Loucy (cell line): ENCODE results near the gene LOXHD1.

Experiments used
- H2AFZ ChIP-seq: fragments of 200-600 bp; sonication (generic); 2 replicates; pipeline ENCODE4 v1.6.0; 2016; ENCODE audit warnings: antibody characterized with exemption, mild to moderate bottlenecking, low read length, moderate library complexity
- H3F3A ChIP-seq: fragments of 200-600 bp; 2 replicates; pipeline ENCODE4 v1.6.0; 2016; ENCODE audit warnings: antibody characterized with exemption, low read depth, mild to moderate bottlenecking
- H3K27me3 ChIP-seq: fragments of 200-600 bp; sonication (generic); 2 replicates; pipeline ENCODE4 v1.6.1; 2014; ENCODE audit warnings: low read length, mild to moderate bottlenecking; ENCODE audit not compliant: insufficient read depth, poor library complexity, severe bottlenecking
- H3K36me3 ChIP-seq: fragments of 200-600 bp; sonication (generic); 2 replicates; pipeline ENCODE4 v1.6.1; 2016; ENCODE audit warnings: low read length; ENCODE audit not compliant: insufficient read depth
- H3K4me1 ChIP-seq: fragments of 200-600 bp; sonication (generic); 2 replicates; pipeline ENCODE4 v1.5.1; 2014; ENCODE audit warnings: low read length, mild to moderate bottlenecking; ENCODE audit not compliant: insufficient read depth, poor library complexity, severe bottlenecking
- H3K4me2 ChIP-seq: fragments of 200-600 bp; sonication (generic); 2 replicates; pipeline ENCODE4 v1.6.0; 2014; ENCODE audit warnings: antibody characterized with exemption, low read length, low read depth, mild to moderate bottlenecking; ENCODE audit not compliant: poor library complexity, severe bottlenecking
- H3K4me3 ChIP-seq: fragments of 200-600 bp; sonication (generic); 2 replicates; pipeline ENCODE4 v1.5.1; 2014; ENCODE audit warnings: low read length, mild to moderate bottlenecking, mixed read lengths; ENCODE audit not compliant: poor library complexity, severe bottlenecking
- H3K79me2 ChIP-seq: fragments of 200-600 bp; sonication (generic); 2 replicates; pipeline ENCODE4 v1.6.1; 2014; ENCODE audit warnings: low read length; ENCODE audit not compliant: insufficient read depth
- H3K9ac ChIP-seq: fragments of 200-600 bp; sonication (generic); 2 replicates; pipeline ENCODE4 v1.6.0; 2014; ENCODE audit warnings: mild to moderate bottlenecking, low read depth, low read length, moderate library complexity; ENCODE audit not compliant: poor library complexity, severe bottlenecking
- H3K9me2 ChIP-seq: fragments of 200-600 bp; sonication (generic); replicated peaks from 2 replicates; pipeline ENCODE4 v1.6.1; 2016; ENCODE audit warnings: low read depth, low read length, mixed read lengths
- H3K9me3 ChIP-seq: fragments of 200-600 bp; sonication (generic); 2 replicates; pipeline ENCODE4 v1.6.1; 2014; ENCODE audit warnings: mild to moderate bottlenecking, antibody characterized with exemption, low read length, low read depth; ENCODE audit not compliant: insufficient read depth
- H4K20me1 ChIP-seq: fragments of 200-600 bp; sonication (generic); 2 replicates; pipeline ENCODE4 v1.6.0; 2014; ENCODE audit warnings: antibody characterized with exemption, low read length, mild to moderate bottlenecking; ENCODE audit not compliant: insufficient read depth, poor library complexity, severe bottlenecking
- EZH2phosphoT487 ChIP-seq: fragments of 200-600 bp; IDR thresholded peaks from 2 replicates; pipeline ENCODE4 v1.6.1; 2018; ENCODE audit warnings: antibody characterized with exemption, mild to moderate bottlenecking, moderate library complexity, borderline replicate concordance
- TF ChIP-seq, protein P1 (sequence below): fragments of 200-600 bp; sonication (generic); conservative IDR thresholded peaks from 2 replicates; pipeline ENCODE4 v1.5.1; 2014; ENCODE audit warnings: mild to moderate bottlenecking, antibody characterized with exemption, low read length

The LOXHD1 gene

DNA sequence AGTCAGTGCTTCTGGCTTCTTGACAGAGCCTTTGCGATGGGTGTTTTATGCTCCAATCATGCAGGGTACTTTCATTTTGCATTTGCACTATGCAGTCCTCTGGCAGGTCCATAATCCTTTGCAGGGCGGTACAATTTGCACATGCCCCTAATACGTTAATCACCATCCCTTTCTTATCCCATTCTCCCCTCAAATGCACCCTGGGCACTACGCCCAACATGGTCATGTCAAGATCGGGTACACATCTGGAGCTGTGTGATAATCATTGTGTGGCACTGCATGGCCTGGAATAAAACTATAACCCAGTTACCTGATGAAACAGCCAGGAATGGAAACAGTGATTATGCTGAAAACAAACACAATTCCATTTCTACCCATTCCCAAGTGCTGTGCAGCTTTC lies 27.7 kb downstream of the LOXHD1 start:
- H3F3A ChIP-seq: no peaks in the 10 kb centered on the region
- no peak overlapping the region for H3K4me3 ChIP-seq
- H3K9me2 ChIP-seq: no peaks in the 10 kb centered on the region
- H3K4me1 ChIP-seq: peaks cover 3% of the 10 kb centered on the region
- no peak overlapping the region for H3K4me2 ChIP-seq
- H3K36me3 ChIP-seq: no peaks in the 10 kb centered on the region
- H4K20me1 ChIP-seq: no peaks in the 10 kb centered on the region
- no peak overlapping the region for H2AFZ ChIP-seq
- no peaks in the 10 kb centered on the region for H3K9me3 ChIP-seq
- no peaks in the 10 kb centered on the region for H3K79me2 ChIP-seq
- no peaks in the 10 kb centered on the region for H3K27me3 ChIP-seq
- no peak overlapping the region for H3K9ac ChIP-seq
- TF ChIP-seq, protein P1, sequence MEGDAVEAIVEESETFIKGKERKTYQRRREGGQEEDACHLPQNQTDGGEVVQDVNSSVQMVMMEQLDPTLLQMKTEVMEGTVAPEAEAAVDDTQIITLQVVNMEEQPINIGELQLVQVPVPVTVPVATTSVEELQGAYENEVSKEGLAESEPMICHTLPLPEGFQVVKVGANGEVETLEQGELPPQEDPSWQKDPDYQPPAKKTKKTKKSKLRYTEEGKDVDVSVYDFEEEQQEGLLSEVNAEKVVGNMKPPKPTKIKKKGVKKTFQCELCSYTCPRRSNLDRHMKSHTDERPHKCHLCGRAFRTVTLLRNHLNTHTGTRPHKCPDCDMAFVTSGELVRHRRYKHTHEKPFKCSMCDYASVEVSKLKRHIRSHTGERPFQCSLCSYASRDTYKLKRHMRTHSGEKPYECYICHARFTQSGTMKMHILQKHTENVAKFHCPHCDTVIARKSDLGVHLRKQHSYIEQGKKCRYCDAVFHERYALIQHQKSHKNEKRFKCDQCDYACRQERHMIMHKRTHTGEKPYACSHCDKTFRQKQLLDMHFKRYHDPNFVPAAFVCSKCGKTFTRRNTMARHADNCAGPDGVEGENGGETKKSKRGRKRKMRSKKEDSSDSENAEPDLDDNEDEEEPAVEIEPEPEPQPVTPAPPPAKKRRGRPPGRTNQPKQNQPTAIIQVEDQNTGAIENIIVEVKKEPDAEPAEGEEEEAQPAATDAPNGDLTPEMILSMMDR: no peak
- no peak for TF ChIP-seq EZH2phosphoT487

DNA sequence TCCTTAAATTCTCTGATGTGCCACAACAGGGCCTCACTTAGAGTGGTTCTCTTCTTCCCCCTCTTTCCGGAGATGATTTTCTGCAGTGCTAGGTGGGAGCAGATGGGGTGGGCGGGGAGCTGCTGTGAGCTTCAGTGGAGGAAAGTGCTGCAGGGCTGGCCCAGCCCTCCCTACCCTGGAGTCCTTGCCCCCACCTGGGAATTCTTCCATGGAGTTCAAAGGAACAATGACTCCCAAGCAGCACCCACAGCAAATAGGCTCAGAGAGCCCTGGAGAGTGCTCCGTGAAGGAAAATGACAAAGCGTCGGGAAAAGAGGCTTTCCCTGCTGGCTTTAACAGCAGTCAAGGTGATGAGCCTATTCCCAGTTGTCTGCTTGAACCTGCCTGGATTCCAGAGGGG lies 28.8 kb downstream of the LOXHD1 start:
- no peaks in the 10 kb centered on the region for H3K36me3 ChIP-seq
- no peak overlapping the region for H3K4me2 ChIP-seq
- H3K79me2 ChIP-seq: no peaks in the 10 kb centered on the region
- no peak overlapping the region for H2AFZ ChIP-seq
- no peaks in the 10 kb centered on the region for H3K9me2 ChIP-seq
- no peaks in the 10 kb centered on the region for H3K9me3 ChIP-seq
- no peaks in the 10 kb centered on the region for H3K27me3 ChIP-seq
- no peak overlapping the region for H3K4me3 ChIP-seq
- no peaks in the 10 kb centered on the region for H3F3A ChIP-seq
- H3K4me1 ChIP-seq: peaks cover 3% of the 10 kb centered on the region
- TF ChIP-seq, protein P1: no peak
- TF ChIP-seq EZH2phosphoT487: no peak
- H3K9ac ChIP-seq: no peak overlapping the region
- no peaks in the 10 kb centered on the region for H4K20me1 ChIP-seq

DNA sequence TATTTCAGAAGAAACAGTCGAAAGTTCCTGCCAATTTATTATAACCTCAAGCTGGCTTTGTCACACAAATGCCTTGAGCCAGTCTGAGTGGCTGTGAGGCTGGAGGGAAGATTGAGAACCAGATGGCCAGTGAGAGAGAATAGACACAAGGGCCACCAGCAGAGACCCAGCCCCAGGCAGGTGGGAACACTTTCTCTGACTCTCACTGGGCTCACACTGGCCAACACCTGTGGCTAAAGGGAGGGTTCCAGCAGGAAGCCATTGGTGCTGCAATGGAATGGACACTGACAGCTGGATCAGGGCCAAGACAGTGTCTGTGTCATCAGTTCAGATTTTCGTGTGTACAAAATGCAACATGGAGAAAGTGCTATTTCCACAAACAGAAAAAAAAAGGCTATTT lies 29.9 kb downstream of the LOXHD1 start:
- TF ChIP-seq, protein P1: no peak
- TF ChIP-seq EZH2phosphoT487: no peak
- H3F3A ChIP-seq: no peaks in the 10 kb centered on the region
- H3K9me3 ChIP-seq: no peaks in the 10 kb centered on the region
- no peak overlapping the region for H3K4me3 ChIP-seq
- no peaks in the 10 kb centered on the region for H3K27me3 ChIP-seq
- no peaks in the 10 kb centered on the region for H3K9me2 ChIP-seq
- H3K4me2 ChIP-seq: no peak overlapping the region
- no peaks in the 10 kb centered on the region for H3K36me3 ChIP-seq
- H2AFZ ChIP-seq: no peak overlapping the region
- H4K20me1 ChIP-seq: no peaks in the 10 kb centered on the region
- peaks cover 3% of the 10 kb centered on the region for H3K4me1 ChIP-seq
- H3K79me2 ChIP-seq: no peaks in the 10 kb centered on the region
- no peak overlapping the region for H3K9ac ChIP-seq
